HL-60 (cell line): Measurements from ENCODE around the gene SHH.

Experiments used
- DNase-seq, 2 experiments: peaks; one replicate each; pipeline ENCODE4 v3.0.0-alpha.2; 2010 to 2020; ENCODE audit warnings: low read depth in 1 of 2, low spot score in 1 of 2
- H3K27ac ChIP-seq: fragments of 250-450 bp; sonication (Bioruptor Pico); replicated peaks from 2 replicates; pipeline ENCODE4 v1.5.1; 2020; ENCODE audit warnings: mild to moderate bottlenecking, moderate library complexity
- H3K27me3 ChIP-seq: fragments of 250-450 bp; sonication (Bioruptor Pico); 2 replicates; pipeline ENCODE4 v1.5.1; 2021; ENCODE audit warnings: mild to moderate bottlenecking, moderate library complexity; ENCODE audit not compliant: insufficient read depth, poor library complexity, severe bottlenecking
- H3K4me3 ChIP-seq: replicated peaks from 2 replicates; pipeline ENCODE4 v1.5.1; 2011; ENCODE audit warnings: mild to moderate bottlenecking, control low read depth, low read length; ENCODE audit not compliant: insufficient read depth
- CTCF ChIP-seq: IDR thresholded peaks from one replicate; pipeline ENCODE4 v1.5.1; 2011; ENCODE audit warnings: low read length, control low read depth, inconsistent platforms; ENCODE audit not compliant: insufficient read depth
- GABPA ChIP-seq: IDR thresholded peaks from 2 replicates; pipeline ENCODE4 v1.6.1; 2012; ENCODE audit warnings: low read depth
- POLR2AphosphoS5 ChIP-seq: IDR thresholded peaks from 2 replicates; pipeline ENCODE4 v1.6.1; 2012; ENCODE audit warnings: low read depth
- REST ChIP-seq: IDR thresholded peaks from 2 replicates; pipeline ENCODE4 v1.6.1; 2012; ENCODE audit warnings: low read depth; ENCODE audit not compliant: insufficient replicate concordance
- SPI1 ChIP-seq: IDR thresholded peaks from 2 replicates; pipeline ENCODE4 v1.6.1; 2012; ENCODE audit warnings: low read depth, mild to moderate bottlenecking, borderline replicate concordance

The SHH gene

DNA sequence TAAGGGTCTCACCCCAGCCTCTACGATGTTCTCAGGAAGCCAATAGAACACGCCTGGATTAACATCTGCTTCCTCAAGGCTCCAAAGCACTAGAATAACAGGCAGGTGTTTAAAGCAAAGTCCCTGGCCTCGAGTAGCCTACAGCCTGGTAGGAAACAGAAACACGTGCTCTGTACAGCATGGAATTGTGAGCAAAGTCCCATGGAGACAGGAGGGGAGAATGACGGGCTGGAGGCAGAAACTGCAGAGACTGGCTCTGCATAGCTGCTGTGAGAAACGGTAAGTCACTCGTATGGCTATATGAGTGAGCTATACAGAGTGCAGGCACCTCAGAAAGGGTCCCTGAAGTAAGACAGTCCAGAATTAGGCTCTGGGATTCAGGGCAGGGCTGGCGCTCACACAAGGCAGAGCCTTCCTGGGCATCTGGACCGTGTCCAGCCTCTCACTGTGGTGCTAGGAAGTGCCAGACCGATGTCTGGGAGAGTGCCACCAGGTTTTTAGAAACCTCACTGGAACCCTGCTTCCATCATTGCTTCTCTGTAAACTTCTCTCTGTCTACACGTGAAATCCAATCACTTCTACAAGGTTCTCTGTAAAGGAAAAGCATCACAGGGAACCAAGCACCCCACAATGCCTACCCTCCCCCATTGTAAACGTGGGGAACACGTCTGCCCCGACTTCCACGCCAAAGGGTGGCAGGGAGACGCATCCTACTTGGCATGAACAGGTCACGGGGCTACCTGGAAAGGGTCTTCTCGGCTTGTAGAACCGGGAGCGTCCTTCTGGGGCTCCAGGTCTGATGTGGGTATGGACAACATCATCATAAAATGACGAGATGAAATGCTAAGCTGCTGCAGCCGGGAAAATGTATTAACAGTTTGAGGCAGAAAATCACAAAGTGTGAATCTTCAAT lies 38.8 kb upstream of the SHH start:
- no peak for TF ChIP-seq CTCF
- TF ChIP-seq POLR2AphosphoS5: no peak
- no peak for TF ChIP-seq SPI1
- TF ChIP-seq GABPA: no peak
- TF ChIP-seq REST: no peak
- no peak overlapping the region for H3K4me3 ChIP-seq
- H3K27ac ChIP-seq: no peak overlapping the region
- DNase-seq: no peak
- peaks cover 4% of the 10 kb centered on the region for H3K27me3 ChIP-seq

- no peak for DNase-seq
- TF ChIP-seq POLR2AphosphoS5 (no peak), REST (no peak), SPI1 (no peak), CTCF (no peak), GABPA (no peak)
- Histone ChIP-seq H3K4me3 (no peak overlapping the region), H3K27me3 (peaks cover 4% of the 10 kb centered on the region), H3K27ac (no peak overlapping the region)
Observed at GRCh38 chr7:155850001-155850436, 37.8 kb upstream of the SHH start.

- peaks cover 4% of the 10 kb centered on the region for H3K27me3 ChIP-seq
- H3K27ac ChIP-seq: no peak overlapping the region
- no peak overlapping the region for H3K4me3 ChIP-seq
- DNase-seq: no peak
- TF ChIP-seq SPI1 (no peak), CTCF (no peak), REST (no peak), GABPA (no peak), POLR2AphosphoS5 (no peak)
Observed at GRCh38 chr7:155848691-155849669, 36.7 kb upstream of the SHH start.
